Neuronal stem cell (in vitro differentiated cells): ENCODE results near the gene FBXL2.

ENCODE experiments used
- DNase-seq: peaks from one replicate; pipeline ENCODE4 v3.0.0-alpha.2; 2013; ENCODE audit warnings: low spot score
- H2AFZ ChIP-seq: one replicate; pipeline ENCODE4 v1.6.1; 2013; ENCODE audit warnings: mild to moderate bottlenecking, low read length, inconsistent platforms
- H2AK5ac ChIP-seq: 2 replicates; pipeline ENCODE4 v1.6.1; 2013; ENCODE audit warnings: low read depth, mild to moderate bottlenecking, inconsistent platforms, low read length, moderate library complexity, mixed read lengths
- H2BK120ac ChIP-seq: 2 replicates; pipeline ENCODE4 v1.6.1; 2013; ENCODE audit warnings: low read depth, mild to moderate bottlenecking, inconsistent platforms, low read length, moderate library complexity, mixed read lengths
- H2BK12ac ChIP-seq: one replicate; pipeline ENCODE4 v1.6.1; 2013; ENCODE audit warnings: low read length, inconsistent platforms
- H2BK15ac ChIP-seq: 2 replicates; pipeline ENCODE4 v1.6.1; 2013; ENCODE audit warnings: mild to moderate bottlenecking, low read length, inconsistent platforms, mixed read lengths
- H2BK5ac ChIP-seq: one replicate; pipeline ENCODE4 v1.6.1; 2013; ENCODE audit warnings: inconsistent platforms, mild to moderate bottlenecking, low read length, moderate library complexity
- H3K14ac ChIP-seq: one replicate; pipeline ENCODE4 v1.6.1; 2013; ENCODE audit warnings: low read length, inconsistent platforms
- H3K18ac ChIP-seq: 2 replicates; pipeline ENCODE4 v1.6.1; 2013; ENCODE audit warnings: low read length, inconsistent platforms
- H3K23ac ChIP-seq: 2 replicates; pipeline ENCODE4 v1.6.1; 2013; ENCODE audit warnings: low read depth, mild to moderate bottlenecking, mixed read lengths, low read length, inconsistent platforms; ENCODE audit not compliant: poor library complexity
- H3K27ac ChIP-seq: replicated peaks from 3 replicates; pipeline ENCODE4 v1.5.1; 2013; ENCODE audit warnings: low read length, inconsistent platforms
- H3K27me3 ChIP-seq, 3 experiments: 2 replicates each; pipeline ENCODE4 v1.6.1; 2013; ENCODE audit warnings: low read length in 3 of 3, mild to moderate bottlenecking in 2 of 3, inconsistent platforms in 1 of 3, low read depth in 1 of 3, mixed read lengths in 1 of 3, moderate library complexity in 1 of 3; ENCODE audit not compliant: control insufficient read depth in 3 of 3, insufficient read depth in 3 of 3
- H3K36me3 ChIP-seq, 2 donors: replicated peaks in 1 of 2; 2 replicates each; pipeline ENCODE4 v1.6.1; 2013; ENCODE audit warnings: low read length in 2 of 2; ENCODE audit not compliant: control insufficient read depth in 2 of 2, insufficient read depth in 2 of 2
- H3K4ac ChIP-seq: 2 replicates; pipeline ENCODE4 v1.6.1; 2013; ENCODE audit warnings: inconsistent platforms, mild to moderate bottlenecking, low read length, moderate library complexity
- H3K4me1 ChIP-seq, 2 donors: 1 replicate in 1 of 2; 2 replicates in 1 of 2; pipeline ENCODE4 v1.6.1; 2013; ENCODE audit warnings: low read length in 2 of 2, low read depth in 1 of 2; ENCODE audit not compliant: control insufficient read depth in 2 of 2, insufficient read depth in 1 of 2
- H3K4me2 ChIP-seq: one replicate; pipeline ENCODE4 v1.6.1; 2013; ENCODE audit warnings: mild to moderate bottlenecking, low read length, inconsistent platforms; ENCODE audit not compliant: insufficient read depth, poor library complexity, severe bottlenecking
- H3K4me3 ChIP-seq, 2 donors: 2 replicates each; pipeline ENCODE4 v1.5.1; 2013; ENCODE audit warnings: low read length in 2 of 2, mild to moderate bottlenecking in 2 of 2, inconsistent platforms in 1 of 2, moderate library complexity in 1 of 2
- H3K79me1 ChIP-seq: one replicate; pipeline ENCODE4 v1.6.1; 2013; ENCODE audit warnings: low read depth, mild to moderate bottlenecking, inconsistent platforms, low read length, moderate library complexity
- H3K9ac ChIP-seq: one replicate; pipeline ENCODE4 v1.6.1; 2013; ENCODE audit warnings: mild to moderate bottlenecking, low read depth, low read length, inconsistent platforms; ENCODE audit not compliant: poor library complexity
- H3K9me3 ChIP-seq, 2 donors: replicated peaks in 1 of 2; 2 replicates each; pipeline versions ENCODE3 to v1.6.1; 2013; ENCODE audit warnings: low read length in 2 of 2, mild to moderate bottlenecking in 2 of 2, inconsistent platforms in 1 of 2, low read depth in 1 of 2, mixed read lengths in 1 of 2, moderate library complexity in 1 of 2; ENCODE audit not compliant: control insufficient read depth in 2 of 2, insufficient read depth in 1 of 2
- H4K8ac ChIP-seq: one replicate; pipeline ENCODE4 v1.6.1; 2013; ENCODE audit warnings: low read depth, mild to moderate bottlenecking, inconsistent platforms, low read length, moderate library complexity
- H4K91ac ChIP-seq: one replicate; pipeline ENCODE4 v1.6.1; 2013; ENCODE audit warnings: low read length, low read depth, mild to moderate bottlenecking, inconsistent platforms; ENCODE audit not compliant: poor library complexity
- WGBS, 2 donors: extraction: QIAGEN DNeasy Blood & Tissue Kit; methylation state at CpG; one replicate each; pipeline ENCODE4 v1.1.7; 2013; ENCODE audit warnings: missing lambda C conversion rate in 2 of 2, mixed read lengths in 1 of 2; ENCODE audit not compliant: insufficient read length in 2 of 2, insufficient replicate concordance in 1 of 2; ENCODE audit errors: extremely low coverage in 2 of 2; 5-methylcytosine and 5-hydroxymethylcytosine counted together

FBXL2 gene

DNA sequence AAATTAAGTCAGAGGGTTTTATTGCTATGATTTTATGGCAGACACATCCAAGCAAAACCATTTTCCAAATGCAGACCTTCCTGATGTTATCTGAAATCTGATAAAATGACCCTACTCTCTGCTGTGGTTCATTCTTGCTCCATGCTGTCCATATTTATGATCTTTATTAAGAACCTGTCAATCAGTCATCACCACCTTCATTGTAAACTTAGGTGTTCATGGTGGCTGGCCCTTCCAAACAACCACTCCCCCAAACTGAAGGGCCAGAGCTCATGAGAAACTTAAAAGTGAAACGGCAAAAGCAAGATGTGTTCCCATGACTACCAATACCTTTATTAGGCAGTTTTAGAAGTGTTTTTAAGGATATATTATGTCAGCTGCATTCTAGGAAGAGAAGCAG lies 109.4 kb downstream of the FBXL2 start:
- H3K36me3 ChIP-seq: peaks cover 21 to 80% of the 10 kb centered on the region in 2 donors
- no peak overlapping the region for H2BK5ac ChIP-seq
- no peak overlapping the region for H3K4me2 ChIP-seq
- DNase-seq: no peak
- H2BK15ac ChIP-seq: no peak overlapping the region
- no peak overlapping the region for H3K9ac ChIP-seq
- no peak overlapping the region for H2AFZ ChIP-seq
- H3K9me3 ChIP-seq: no peaks in the 10 kb centered on the region
- no peak overlapping the region for H3K23ac ChIP-seq
- no peaks in the 10 kb centered on the region for H3K4me1 ChIP-seq
- no peak overlapping the region for H3K27ac ChIP-seq
- H2BK120ac ChIP-seq: no peak overlapping the region
- H3K18ac ChIP-seq: no peak overlapping the region
- H3K27me3 ChIP-seq: no peaks in the 10 kb centered on the region
- no CpG with 5 or more reads among the region's 1 CpG for WGBS, 2 donors
- H3K79me1 ChIP-seq: no peaks in the 10 kb centered on the region
- H3K14ac ChIP-seq: no peak overlapping the region
- H3K4me3 ChIP-seq: no peak overlapping the region
- no peak overlapping the region for H3K4ac ChIP-seq
- H4K8ac ChIP-seq: no peak overlapping the region
- H2AK5ac ChIP-seq: no peak overlapping the region
- no peak overlapping the region for H4K91ac ChIP-seq
- no peak overlapping the region for H2BK12ac ChIP-seq

DNA sequence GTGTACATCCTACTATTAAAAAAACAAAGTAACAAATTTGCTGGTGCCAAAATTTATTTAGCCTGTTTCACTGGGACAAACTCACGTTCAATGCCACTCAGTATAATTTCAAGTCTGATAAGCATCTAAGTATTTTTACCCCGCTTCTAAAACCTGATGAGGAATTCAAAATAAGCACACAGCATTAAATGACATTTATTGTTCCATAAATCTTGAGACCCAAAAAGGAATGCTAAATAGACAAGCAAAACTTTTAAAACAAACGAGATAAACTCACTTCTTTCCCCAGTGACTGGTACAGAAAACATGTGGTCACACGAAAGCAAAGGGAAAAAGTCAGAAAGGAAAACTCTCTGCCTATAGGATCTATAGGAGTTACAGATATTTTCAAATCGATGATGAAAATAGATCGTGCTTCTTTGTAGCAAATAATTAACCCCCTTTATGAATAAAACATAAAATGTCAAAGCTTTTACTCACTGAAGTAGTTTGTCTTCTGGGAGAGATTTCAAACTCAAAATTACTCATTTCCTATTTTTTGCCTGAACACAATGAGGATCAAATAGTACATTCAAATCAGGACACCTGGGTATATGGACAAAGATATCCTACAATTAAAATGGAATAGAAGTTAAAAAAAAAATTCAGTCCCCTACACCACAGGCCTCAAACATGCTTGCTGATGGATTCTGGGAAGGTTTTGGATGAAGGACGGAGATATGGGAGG lies 111.3 kb downstream of the FBXL2 start:
- no peaks in the 10 kb centered on the region for H3K4me1 ChIP-seq
- no peak overlapping the region for H3K4me3 ChIP-seq
- H2BK15ac ChIP-seq: no peak overlapping the region
- no peak overlapping the region for H3K4ac ChIP-seq
- H4K8ac ChIP-seq: no peak overlapping the region
- DNase-seq: no peak
- H3K27me3 ChIP-seq: no peaks in the 10 kb centered on the region
- no peak overlapping the region for H2AK5ac ChIP-seq
- no peak overlapping the region for H3K4me2 ChIP-seq
- H2AFZ ChIP-seq: no peak overlapping the region
- H3K23ac ChIP-seq: no peak overlapping the region
- H3K18ac ChIP-seq: no peak overlapping the region
- no peak overlapping the region for H2BK12ac ChIP-seq
- no peak overlapping the region for H3K14ac ChIP-seq
- no peaks in the 10 kb centered on the region for H3K9me3 ChIP-seq
- H3K79me1 ChIP-seq: no peaks in the 10 kb centered on the region
- WGBS, 2 donors: no CpG with 5 or more reads among the region's 7 CpGs
- H4K91ac ChIP-seq: no peak overlapping the region
- no peak overlapping the region for H3K9ac ChIP-seq
- no peak overlapping the region for H2BK120ac ChIP-seq
- no peak overlapping the region for H2BK5ac ChIP-seq
- H3K27ac ChIP-seq: no peak overlapping the region
- H3K36me3 ChIP-seq: peaks cover 23 to 95% of the 10 kb centered on the region in 2 donors

DNA sequence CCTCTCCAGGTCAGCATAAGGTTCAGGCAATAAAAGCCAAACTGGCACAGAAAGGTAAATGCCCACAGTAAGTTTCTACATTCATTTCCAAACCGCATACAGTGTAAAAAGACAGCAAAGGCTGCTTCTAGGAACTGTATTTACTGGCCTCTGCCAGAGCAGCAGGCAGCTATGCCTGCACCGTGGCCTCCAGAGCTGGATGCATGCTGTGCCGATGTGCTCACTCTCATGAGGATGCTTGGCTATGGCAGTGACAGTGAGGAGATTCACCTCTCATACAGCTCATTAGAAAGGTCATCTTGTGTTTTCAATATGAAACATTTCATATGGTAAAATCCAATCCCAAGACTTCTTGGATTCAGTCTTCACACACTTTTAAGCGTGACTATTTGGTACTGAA lies 112.7 kb downstream of the FBXL2 start:
- H3K4me3 ChIP-seq: no peak overlapping the region
- no peak overlapping the region for H4K8ac ChIP-seq
- H4K91ac ChIP-seq: no peak overlapping the region
- peaks cover 16 to 96% of the 10 kb centered on the region in 2 donors for H3K36me3 ChIP-seq
- H3K27me3 ChIP-seq: no peaks in the 10 kb centered on the region
- H3K18ac ChIP-seq: no peak overlapping the region
- no peak overlapping the region for H2BK12ac ChIP-seq
- H2BK15ac ChIP-seq: no peak overlapping the region
- H2AK5ac ChIP-seq: no peak overlapping the region
- no peak for DNase-seq
- no peak overlapping the region for H3K23ac ChIP-seq
- H3K4me1 ChIP-seq: no peaks in the 10 kb centered on the region
- whole genome bisulfite sequencing, 2 donors: no CpG with 5 or more reads among the region's 4 CpGs
- no peaks in the 10 kb centered on the region for H3K9me3 ChIP-seq
- no peak overlapping the region for H2AFZ ChIP-seq
- no peak overlapping the region for H2BK5ac ChIP-seq
- no peak overlapping the region for H3K4ac ChIP-seq
- H3K14ac ChIP-seq: no peak overlapping the region
- H3K79me1 ChIP-seq: no peaks in the 10 kb centered on the region
- no peak overlapping the region for H2BK120ac ChIP-seq
- H3K27ac ChIP-seq: no peak overlapping the region
- H3K9ac ChIP-seq: no peak overlapping the region
- H3K4me2 ChIP-seq: no peak overlapping the region

DNA sequence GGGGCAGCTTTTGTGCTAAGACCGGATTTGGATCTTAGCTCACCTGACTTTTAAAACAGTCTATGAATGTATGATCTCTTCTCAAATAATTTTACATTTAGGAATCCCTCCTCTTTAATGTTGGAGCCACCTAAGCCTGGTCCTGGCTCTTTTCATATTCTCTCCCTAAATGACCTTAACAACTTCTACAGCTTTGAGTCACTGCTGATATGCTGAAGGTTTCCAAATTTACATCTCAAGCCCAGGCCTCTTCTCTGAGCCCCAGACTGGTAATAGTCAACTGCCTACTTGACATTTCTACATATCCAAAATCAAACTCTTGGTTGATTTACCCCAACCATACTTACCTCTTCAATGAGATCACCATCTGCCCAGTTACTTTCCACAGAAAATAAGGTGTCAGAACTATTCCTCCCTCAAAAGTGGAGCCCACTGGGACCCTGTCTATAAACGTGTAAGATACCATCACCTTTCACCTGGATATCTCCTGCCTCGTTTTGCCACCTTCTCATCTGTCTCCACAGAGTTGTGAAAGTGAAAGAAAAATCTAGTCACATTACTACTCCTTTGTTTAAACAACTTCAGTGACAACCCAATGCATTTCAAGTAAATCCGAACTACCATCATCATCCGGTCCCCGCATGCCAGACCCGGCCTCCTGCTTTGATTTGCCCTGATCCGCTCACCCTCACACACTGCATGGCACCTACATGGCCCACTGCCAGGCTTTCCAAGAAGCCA lies 114.2 kb downstream of the FBXL2 start:
- Histone ChIP-seq H2BK12ac (no peak overlapping the region), H4K8ac (no peak overlapping the region), H3K4me2 (no peak overlapping the region), H3K27me3 (no peaks in the 10 kb centered on the region), H3K9ac (no peak overlapping the region), H3K36me3 (peaks cover 22 to 96% of the 10 kb centered on the region in 2 donors), H4K91ac (no peak overlapping the region), H2AK5ac (no peak overlapping the region), H3K18ac (no peak overlapping the region), H3K27ac (no peak overlapping the region), H3K14ac (no peak overlapping the region), H2BK15ac (no peak overlapping the region), H3K4ac (no peak overlapping the region), H3K23ac (no peak overlapping the region), H3K4me1 (no peaks in the 10 kb centered on the region), H2BK120ac (no peak overlapping the region), H3K9me3 (no peaks in the 10 kb centered on the region), H3K4me3 (no peak overlapping the region), H2BK5ac (no peak overlapping the region), H2AFZ (no peak overlapping the region), H3K79me1 (no peaks in the 10 kb centered on the region)
- DNase-seq: no peak
- WGBS, 2 donors: no CpG with 5 or more reads among the region's 8 CpGs
